Cardiac muscle cell (in vitro differentiated cells and primary cell): Measurements from ENCODE around the gene CD96. TPM values are rescaled to one million over a fixed set of nuclear protein-coding genes. Genes with fewer than 3 reads are reported as not detected.

Experiments used
- DNase-seq, 2 donors: peaks; one replicate each; pipeline versions ENCODE4 v3.0.0 to v3.0.0-alpha.2; 2010 to 2017; ENCODE audit warnings: low read depth in 1 of 2, low spot score in 1 of 2
- H3K27ac ChIP-seq: fragments of 200-600 bp; sonication (generic); 2 replicates; pipeline ENCODE4 v1.5.1; 2016
- H3K27me3 ChIP-seq: fragments of 200-600 bp; sonication (generic); 2 replicates; pipeline ENCODE4 v1.6.0; 2016; ENCODE audit warnings: control low read depth
- H3K36me3 ChIP-seq: fragments of 200-600 bp; sonication (generic); 2 replicates; pipeline ENCODE4 v1.5.1; 2016; ENCODE audit warnings: control low read depth
- H3K4me1 ChIP-seq: fragments of 200-600 bp; sonication (generic); 2 replicates; pipeline ENCODE4 v1.8.1; 2017; ENCODE audit warnings: low read depth, mild to moderate bottlenecking, mixed run types
- H3K4me3 ChIP-seq: fragments of 200-600 bp; sonication (generic); 2 replicates; pipeline ENCODE4 v1.5.1; 2016; ENCODE audit warnings: mild to moderate bottlenecking
- H3K9me3 ChIP-seq: fragments of 200-600 bp; sonication (generic); 2 replicates; pipeline ENCODE4 v1.5.1; 2017; ENCODE audit warnings: low read depth, mild to moderate bottlenecking, control low read depth
- CTCF ChIP-seq: IDR thresholded peaks from 2 replicates; pipeline ENCODE4 v1.5.1; 2012; ENCODE audit warnings: low read depth, mild to moderate bottlenecking, low read length
- polyA plus RNA-seq: library from polyadenylated mRNA; unstranded; fragments of >200 nt; fragmentation: Nextera tagmentation; extraction: Ambion mirVana; gene quantifications from 2 replicates; pipeline ENCODE4 v1.2.1, GENCODE V29; 2016
- total RNA-seq: library from RNA; depleted of rRNA; stranded (reverse); fragments of >200 nt; gene quantifications from 2 replicates; pipeline ENCODE4 v1.2.3, GENCODE V29; 2016

CD96 gene
- total and polyA plus RNA-seq, 2 experiments from 2014 or later, result not detected

- Histone ChIP-seq H3K4me1 (peaks cover 12% of the 10 kb centered on the region), H3K4me3 (no peak overlapping the region), H3K27me3 (no peaks in the 10 kb centered on the region), H3K27ac (no peak overlapping the region), H3K36me3 (no peaks in the 10 kb centered on the region), H3K9me3 (no peaks in the 10 kb centered on the region)
- no peak for TF ChIP-seq CTCF
- no peak for DNase-seq
These were observed 146.3 kb downstream of the CD96 start for GRCh38 chr3:111688190-111688800.

GRCh38 chr3:111690242-111690641 lies 148.2 kb downstream of the CD96 start:
- H3K27ac ChIP-seq, result no peak overlapping the region
- DNase-seq, result no peak

GRCh38 chr3:111691293-111691909 lies 149.4 kb downstream of the CD96 start:
- no peak overlapping the region for H3K4me3 ChIP-seq
- no peaks in the 10 kb centered on the region for H3K9me3 ChIP-seq
- TF ChIP-seq CTCF, result peak; percentile 54
- peak; percentile 51 to 69 for DNase-seq
- H3K4me1 ChIP-seq, result peaks cover 16% of the 10 kb centered on the region
- no peak overlapping the region for H3K27ac ChIP-seq
- H3K36me3 ChIP-seq, result no peaks in the 10 kb centered on the region
- peaks cover 5% of the 10 kb centered on the region for H3K27me3 ChIP-seq

More at GRCh38 chr3:111690242-111690641, 148.2 kb downstream of the CD96 start:
- Histone ChIP-seq H3K27me3 (peaks cover 5% of the 10 kb centered on the region), H3K36me3 (no peaks in the 10 kb centered on the region), H3K4me3 (no peak overlapping the region), H3K9me3 (no peaks in the 10 kb centered on the region), H3K4me1 (peaks cover 16% of the 10 kb centered on the region)
- no peak for TF ChIP-seq CTCF

- no peaks in the 10 kb centered on the region for H3K9me3 ChIP-seq
- no peak for TF ChIP-seq CTCF
- H3K27me3 ChIP-seq, result peaks cover 5% of the 10 kb centered on the region
- H3K4me3 ChIP-seq, result no peak overlapping the region
- no peak overlapping the region for H3K27ac ChIP-seq
- peaks cover 12% of the 10 kb centered on the region for H3K4me1 ChIP-seq
- DNase-seq, result peak in 1 of 2 donors; percentile 18
- H3K36me3 ChIP-seq, result no peaks in the 10 kb centered on the region
These were observed 150.9 kb downstream of the CD96 start for GRCh38 chr3:111692593-111693552.

GRCh38 chr3:111694471-111694870 lies 152.5 kb downstream of the CD96 start:
- no peak for TF ChIP-seq CTCF
- Histone ChIP-seq H3K27me3 (peaks cover 5% of the 10 kb centered on the region), H3K9me3 (no peaks in the 10 kb centered on the region), H3K36me3 (no peaks in the 10 kb centered on the region), H3K4me3 (no peak overlapping the region), H3K4me1 (peaks cover 11% of the 10 kb centered on the region), H3K27ac (no peak overlapping the region)
- DNase-seq, result no peak
